T1000 (cell line): ENCODE data around the gene SLC20A1.
"Not testable (repeated sequence)": the region's sequence is repeated elsewhere in the genome, so short reads cannot be mapped to it uniquely, and the experiment has no call there.

Source experiments
- DNase-seq: peaks from one replicate; lab custom pipeline; 2025; ENCODE audit warnings: mixed read lengths; lab: John Stamatoyannopoulos, UW

SLC20A1 gene, protein sequence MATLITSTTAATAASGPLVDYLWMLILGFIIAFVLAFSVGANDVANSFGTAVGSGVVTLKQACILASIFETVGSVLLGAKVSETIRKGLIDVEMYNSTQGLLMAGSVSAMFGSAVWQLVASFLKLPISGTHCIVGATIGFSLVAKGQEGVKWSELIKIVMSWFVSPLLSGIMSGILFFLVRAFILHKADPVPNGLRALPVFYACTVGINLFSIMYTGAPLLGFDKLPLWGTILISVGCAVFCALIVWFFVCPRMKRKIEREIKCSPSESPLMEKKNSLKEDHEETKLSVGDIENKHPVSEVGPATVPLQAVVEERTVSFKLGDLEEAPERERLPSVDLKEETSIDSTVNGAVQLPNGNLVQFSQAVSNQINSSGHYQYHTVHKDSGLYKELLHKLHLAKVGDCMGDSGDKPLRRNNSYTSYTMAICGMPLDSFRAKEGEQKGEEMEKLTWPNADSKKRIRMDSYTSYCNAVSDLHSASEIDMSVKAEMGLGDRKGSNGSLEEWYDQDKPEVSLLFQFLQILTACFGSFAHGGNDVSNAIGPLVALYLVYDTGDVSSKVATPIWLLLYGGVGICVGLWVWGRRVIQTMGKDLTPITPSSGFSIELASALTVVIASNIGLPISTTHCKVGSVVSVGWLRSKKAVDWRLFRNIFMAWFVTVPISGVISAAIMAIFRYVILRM

DNA sequence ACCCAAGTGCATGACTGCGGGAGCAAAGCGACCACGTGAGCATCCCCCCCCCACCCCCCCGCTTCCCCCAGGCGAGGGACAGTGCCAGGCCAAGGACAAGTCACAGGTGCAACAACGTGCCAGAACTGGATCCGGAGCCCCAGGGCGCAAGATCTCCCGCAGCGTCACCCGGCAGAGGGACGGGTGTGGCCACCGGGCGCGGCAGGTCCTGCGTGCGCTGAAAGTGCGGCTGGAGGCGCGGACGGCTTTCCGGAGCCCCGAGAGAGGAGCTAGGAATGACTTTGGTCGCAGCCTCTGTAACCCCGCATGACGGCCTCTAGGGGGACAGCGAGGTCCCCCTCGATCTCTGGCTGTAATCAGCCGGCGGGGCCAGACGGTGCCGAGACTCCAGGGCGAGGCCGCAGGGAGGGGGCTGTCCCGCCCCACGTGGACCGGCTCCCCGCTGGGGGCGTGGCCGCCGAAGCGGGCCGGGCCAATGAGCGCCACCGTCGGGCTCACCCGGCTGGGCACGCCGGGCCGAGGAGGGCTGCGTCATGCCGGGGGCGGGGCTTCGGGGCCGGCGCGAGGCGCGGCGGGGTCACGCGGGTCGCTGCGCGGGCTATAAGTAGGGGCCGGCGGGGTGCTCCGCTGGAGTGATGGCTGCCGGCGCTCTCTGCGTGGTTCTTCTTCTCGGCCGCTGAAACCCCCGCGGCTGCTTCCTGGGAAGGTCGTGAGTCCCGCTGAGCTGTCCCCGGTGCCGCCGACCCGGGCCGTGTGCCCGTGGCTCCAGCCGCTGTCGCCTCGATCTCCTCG lies at the start of gene SLC20A1:
Gene SLC20A1 (plus strand): TSS at position 630 of the 792 bp plus-strand sequence. CDS start 890 bp downstream, outside the sequence.
- DNase-seq, result peak; percentile 96

DNA sequence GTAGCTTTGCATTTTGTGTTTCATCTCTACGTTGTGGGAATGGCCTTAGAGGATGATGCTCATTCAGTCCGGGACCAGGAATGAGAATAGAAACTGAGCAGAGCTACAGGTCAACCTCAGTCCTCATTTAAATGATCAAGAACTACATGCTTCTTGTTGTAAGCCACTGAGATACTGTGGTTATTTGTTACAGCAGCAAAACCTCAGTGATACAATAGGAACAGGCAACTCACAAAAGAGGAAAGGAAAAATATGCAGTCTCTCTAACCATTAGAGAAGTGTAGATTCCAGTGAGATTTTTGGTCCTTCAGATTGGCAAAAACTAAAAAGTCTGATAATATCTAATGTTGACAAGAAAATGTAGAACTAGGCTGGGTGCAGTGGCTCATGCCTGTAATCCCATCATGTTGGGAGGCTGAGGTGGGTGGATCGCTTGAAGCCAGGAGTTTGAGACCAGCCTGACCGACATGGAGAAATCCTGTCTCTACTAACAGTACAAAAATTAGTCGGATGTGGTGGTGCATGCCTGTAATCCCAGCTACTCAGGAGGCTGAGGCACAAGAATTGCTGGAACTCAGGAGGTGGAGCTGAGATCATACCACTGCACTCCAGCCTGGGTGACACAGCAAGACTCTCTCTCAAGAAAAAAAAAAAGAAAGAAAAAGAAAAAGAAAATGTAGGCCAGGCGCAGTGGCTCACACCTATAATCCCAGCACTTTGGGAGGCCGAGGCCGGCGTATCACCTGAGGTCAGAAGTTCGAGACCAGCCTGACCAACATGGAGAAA lies 48.0 kb upstream of the SLC20A1 start:
- DNase-seq, result no peak

DNA sequence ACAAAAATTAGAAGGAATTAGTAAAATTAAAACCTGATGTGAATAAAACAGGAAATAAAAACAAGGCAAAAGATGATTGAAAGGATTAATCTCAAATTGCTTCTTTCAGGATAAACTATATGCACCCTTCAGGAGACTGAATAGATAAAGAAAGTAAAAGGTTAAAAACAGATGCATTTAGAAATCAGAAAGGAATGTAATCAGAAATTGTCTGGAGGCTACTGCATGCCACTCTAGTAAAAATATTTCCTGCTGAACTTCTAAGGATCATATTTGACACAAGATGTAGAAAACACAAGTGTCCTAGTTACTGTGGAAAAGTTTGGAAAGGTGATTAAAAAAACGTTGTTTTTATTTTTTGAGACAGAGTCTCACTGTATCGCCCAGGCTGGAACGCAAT lies 45.1 kb upstream of the SLC20A1 start:
- DNase-seq, result no peak

DNA sequence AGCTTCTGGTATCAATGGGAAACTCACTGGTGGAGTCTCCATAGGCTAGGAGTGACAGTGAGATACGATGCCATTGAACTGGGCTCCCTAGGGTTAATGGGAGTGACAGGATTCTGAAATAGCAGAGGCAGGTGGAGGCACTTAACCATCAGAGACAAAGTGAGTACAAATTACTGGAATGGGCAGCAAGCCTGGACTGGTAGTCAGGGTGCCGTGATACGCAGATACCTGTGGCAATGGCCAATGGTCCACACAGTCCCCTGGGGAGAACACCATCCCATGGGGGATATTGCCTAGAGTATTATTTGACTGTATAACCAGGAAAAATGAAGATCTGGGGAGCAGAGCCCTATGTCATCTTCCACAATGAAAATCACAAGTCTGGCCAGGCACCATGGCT lies 44.0 kb upstream of the SLC20A1 start:
- no peak for DNase-seq

DNA sequence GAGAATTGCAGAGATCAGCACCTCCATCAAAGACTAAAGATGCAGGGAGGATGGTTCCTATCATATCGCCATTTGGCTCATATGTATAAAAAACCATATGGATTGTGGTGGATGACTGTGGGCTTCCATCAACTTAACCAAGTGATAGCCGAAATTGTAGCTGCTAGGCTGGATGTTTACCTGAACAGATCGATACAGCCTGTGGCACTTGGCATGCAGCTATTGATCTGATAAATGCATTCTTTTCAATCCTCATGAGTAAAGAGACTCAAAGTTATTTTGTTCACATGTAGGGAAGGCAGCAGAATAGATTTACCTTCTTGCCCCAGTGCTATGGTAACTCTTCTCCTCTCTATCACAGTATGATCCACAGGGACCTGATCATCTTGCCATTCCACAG lies 42.8 kb upstream of the SLC20A1 start:
- DNase-seq, result no peak

DNA sequence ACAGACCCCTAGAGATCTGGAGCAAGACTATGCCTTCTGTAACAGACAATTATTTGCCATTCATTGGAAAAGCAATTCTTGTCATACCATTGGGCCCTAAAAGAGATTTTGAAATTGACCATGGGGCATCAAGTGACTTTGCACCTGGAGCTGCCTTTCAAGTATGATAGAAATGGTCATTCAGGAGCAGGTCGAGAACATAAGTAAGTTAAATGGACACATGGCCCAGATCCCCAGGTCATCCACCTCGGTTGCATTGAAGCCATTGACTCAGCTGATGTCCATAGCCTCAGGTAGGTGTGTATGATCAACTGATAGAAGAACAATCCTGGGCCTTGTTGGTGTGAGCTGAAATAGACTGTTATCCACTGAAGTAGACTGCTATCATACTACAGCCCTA lies 42.0 kb upstream of the SLC20A1 start:
- no peak for DNase-seq

DNA sequence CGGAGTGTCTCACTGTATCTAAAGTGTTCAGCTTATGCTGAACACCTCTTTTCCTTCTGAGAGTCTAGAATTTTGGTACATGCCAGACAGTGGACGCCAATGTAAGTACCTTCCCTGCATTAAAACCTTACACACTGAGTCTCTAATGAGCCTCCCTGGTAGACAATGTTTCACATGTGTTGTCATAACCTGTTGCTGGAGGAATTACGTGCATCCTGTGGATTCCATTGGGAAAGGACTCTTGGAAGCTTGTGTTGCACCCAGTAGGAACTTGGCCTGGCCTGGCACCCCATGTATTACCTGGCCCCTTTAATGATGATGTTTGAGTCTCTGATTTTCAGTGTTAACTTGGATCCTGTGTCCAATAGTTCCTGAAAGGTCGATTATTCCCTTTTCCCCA lies 40.8 kb upstream of the SLC20A1 start:
- no peak for DNase-seq

DNA sequence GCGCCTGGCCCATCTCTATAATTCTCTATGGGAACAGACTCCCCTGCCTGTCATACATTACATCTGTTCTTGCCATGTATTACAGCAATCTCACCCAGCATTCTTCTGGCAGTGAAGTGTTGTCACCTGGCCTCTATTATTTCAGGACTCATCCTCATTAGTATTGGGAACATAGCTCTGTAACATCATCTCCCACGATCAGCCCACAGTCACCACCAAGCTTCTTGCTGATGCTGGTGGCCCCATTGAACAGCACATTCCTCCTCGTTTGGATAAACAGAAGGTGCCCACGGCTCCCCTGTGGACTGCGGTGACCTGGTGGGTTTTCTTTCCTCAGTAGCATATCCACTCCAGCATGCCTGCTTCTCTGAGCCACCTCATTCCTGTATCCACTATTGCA lies 39.8 kb upstream of the SLC20A1 start:
- DNase-seq, result no peak

DNA sequence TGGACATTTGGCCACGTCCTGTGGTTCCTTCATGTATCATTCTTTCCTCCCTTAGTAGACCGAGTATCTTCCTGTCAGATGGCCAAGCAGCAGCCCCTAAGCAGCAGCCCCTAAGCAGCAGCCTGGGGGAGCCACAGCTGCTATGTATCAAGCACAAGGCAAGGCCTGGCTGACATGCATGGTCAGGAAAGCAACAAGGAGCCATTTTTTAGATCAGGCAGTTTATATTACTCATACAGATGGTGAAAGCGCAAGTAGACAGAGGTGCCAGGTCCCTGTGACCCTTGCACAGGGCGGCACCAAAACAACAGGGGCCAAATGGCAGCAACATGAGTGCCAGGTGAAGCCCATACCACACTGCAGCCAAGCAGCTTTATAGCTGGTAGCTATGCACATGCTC lies 39.2 kb upstream of the SLC20A1 start:
- no peak for DNase-seq

DNA sequence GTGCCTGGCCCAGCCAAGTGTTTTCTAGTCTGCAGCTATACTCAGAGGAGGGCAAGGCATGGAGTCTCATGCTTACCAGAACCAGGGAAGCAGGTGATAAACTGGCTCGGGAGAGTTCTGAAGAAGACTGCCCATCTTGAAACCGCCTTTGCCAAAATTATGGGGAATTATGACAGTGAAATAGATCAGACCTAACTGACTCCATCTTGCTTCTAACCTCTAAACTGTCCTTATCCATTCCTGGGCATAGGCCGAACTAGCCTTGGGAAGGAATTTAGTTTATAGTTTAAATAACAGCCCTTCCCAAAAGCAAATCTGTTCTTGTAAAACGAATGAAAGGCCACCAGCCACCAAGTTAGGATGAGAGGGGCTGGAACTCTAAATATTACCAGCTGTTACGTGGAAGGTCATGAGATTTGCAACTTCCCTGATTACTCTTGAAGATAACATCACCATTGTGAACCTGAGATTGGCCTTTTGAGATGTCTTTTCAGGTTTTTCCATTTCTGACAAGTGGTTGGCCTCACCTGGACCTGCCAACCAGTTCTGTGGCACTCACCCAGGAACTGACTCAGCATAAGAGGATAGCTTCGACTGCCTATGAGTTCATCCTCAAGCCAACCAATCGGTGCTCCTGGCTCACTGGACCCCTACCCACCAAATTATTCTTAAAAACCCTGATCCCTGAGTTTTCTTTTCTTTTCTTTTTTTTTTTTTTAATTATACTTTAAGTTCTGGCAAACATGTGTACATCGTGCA lies 37.9 kb upstream of the SLC20A1 start:
- no peak for DNase-seq

DNA sequence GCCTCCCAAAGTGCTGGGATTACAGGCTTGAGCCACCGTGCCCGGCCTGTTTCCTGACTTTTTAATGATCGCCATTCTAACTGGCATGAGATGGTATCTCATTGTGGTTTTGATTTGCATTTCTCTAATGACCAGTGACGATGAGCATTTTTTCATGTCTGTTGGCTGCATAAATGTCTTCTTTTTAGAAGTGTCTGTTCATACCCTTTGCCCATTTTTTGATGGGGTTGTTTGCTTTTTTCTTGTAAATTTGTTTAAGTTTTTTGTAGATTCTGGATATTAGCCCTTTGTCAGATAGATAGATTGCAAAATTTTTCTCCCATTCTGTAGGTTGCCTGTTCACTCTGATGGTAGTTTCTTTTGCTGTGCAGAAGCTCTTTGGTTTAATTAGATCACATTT lies 36.4 kb upstream of the SLC20A1 start:
- not testable (repeated sequence) for DNase-seq

DNA sequence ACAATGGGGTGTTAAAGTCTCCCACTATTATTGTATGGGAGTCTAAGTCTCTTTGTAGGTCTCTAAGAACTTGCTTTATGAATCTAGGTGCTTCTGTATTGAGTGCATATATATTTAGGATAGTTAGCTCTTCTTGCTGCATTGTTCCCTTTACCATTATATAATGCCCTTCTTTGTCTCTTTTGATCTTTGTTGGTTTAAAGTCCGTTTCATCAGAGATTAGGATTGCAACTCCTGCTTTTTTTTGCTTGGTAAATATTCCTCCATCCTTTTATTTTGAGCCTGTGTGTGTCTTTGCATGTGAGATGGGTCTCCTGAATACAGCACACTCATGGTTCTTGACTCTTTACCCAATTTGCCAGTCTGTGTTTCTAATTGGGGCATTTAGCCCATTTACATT lies 33.5 kb upstream of the SLC20A1 start:
- not testable (repeated sequence) for DNase-seq

DNA sequence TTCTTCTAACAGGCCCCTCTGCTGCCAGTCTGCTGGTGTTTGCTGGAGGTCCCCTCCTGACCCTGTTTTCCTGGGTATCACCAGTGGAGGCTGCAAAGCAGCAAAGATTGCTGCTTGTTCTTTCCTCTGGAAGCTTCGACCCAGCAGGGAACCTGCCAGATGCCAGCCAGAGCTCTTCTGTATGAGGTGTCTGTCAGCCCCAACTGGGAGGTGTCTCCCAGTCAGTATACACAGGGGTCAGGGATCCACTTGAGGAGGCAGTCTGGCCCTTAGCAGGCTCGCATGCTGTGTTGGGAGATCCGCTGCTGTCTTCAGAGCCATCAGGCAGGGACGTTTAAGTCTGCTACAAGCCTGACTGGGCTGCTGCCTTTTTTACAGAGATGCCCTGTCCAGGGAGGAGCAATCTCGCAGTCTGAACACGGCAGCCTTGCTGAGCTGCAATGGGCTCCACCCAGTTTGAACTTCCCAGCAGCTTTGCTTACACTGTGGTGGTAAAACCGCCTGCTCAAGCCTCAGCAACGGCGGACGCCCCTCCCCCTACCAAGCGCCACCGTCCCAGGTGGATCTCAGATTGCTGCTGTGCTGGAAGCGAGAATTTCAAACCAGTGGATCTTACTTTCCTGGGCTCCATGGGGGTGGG lies 31.4 kb upstream of the SLC20A1 start:
- no peak for DNase-seq

DNA sequence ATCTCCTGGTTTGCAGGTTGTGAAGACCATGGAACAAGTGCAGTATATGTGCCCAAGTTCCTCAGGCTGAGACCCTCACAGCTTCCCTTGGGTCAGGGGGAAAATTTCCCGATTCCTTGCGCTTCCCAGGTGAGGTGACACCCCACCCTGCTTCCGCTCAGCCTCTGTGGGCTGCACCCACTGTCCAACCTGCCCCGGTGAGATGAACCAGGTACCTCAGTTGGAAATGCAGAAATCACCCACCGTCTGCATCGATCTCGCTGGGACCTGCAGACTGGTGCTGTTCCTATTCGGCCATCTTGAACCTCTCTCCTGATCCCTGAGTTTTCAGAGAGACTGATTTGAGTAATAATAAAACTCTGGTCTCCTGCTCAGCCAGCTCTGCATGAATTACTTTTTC lies 30.7 kb upstream of the SLC20A1 start:
- DNase-seq, result no peak

DNA sequence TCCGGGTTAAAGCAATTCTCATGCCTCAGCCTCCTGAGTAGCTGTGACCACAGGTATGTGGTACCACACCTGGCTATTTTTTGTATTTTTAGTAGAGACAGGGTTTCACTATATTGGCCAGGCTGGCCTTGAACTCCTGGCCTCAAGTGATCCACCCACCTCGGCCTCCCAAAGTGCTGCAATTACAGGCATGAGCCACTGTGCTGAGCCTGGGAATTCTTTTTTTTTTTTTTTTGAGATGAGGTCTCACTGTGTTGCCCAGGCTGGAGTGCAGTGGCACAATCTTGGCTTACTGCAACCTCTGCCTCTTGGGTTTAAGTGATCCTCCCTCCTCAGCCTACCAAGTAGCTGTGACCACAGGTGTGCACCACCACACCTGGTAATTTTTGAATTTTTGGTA lies 29.9 kb upstream of the SLC20A1 start:
- DNase-seq, result not testable (repeated sequence)

DNA sequence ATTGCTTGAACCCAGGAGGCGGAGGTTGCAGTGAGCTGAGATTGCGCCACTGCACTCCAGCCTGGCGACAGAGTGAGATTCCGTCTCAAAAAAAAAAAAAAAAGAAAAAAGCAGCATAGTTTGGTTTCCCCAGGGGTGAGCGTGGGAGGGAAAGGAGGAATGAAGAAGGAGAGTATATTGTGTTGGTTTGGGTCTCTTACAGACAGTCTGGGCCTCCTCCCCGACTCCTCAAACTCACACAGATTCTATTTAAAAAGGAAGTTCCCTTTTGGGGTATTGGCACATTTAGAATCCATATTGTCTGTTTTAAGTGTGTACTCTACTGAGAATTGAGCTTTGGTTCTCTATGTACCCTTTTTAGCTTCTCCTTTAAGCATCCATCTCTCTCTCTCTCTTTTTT lies 27.4 kb upstream of the SLC20A1 start:
- DNase-seq, result no peak

DNA sequence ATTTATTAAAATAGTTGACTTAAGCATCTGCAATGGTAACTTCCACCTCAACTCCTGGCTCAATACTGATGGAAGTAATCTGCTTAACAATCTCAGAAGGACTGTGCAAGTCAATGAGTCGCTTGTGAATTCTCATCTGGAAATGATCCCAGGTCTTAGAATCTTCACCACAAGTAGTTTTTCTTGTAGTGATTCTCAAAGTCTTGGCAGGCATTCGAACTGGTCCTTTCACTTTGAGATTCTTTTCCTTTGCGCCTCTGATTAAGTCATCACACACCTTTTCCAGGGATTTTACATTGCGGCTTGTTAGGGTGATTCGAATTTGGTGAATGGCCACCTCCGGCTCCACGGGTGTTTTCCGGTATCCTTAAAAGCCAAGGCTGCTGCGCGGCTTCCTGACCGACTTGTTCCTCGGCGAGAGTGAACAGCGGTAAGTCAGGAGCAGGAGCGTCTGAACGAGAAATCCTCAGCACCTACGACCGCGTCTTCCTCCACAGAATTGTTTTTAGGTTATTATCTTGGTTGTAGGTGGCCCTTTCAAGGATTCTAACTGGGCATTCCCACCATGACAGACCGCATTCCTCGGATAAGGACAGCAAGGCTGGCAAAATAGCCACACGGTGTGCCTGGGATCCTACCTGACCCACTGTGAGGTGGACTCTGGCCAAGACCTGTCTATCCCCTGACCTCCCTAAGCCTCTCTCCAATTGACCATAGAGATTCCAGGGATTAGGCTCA lies 23.8 kb upstream of the SLC20A1 start:
- DNase-seq, result no peak

DNA sequence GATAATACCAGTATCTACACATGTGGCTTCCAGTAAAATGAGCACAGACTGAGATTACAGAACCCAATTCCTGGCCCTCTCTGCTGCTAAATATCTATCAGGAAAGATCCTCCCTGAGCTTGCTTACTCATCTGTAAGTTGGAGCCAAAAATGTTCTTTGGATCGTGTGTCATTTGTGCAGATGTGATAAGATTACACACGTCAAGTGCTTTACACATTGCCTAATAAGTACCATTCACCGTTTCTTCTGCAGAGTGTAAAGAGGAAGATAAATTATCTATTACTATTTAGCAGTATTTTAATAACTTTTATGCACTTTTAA lies 23.2 kb upstream of the SLC20A1 start:
- DNase-seq, result no peak

DNA sequence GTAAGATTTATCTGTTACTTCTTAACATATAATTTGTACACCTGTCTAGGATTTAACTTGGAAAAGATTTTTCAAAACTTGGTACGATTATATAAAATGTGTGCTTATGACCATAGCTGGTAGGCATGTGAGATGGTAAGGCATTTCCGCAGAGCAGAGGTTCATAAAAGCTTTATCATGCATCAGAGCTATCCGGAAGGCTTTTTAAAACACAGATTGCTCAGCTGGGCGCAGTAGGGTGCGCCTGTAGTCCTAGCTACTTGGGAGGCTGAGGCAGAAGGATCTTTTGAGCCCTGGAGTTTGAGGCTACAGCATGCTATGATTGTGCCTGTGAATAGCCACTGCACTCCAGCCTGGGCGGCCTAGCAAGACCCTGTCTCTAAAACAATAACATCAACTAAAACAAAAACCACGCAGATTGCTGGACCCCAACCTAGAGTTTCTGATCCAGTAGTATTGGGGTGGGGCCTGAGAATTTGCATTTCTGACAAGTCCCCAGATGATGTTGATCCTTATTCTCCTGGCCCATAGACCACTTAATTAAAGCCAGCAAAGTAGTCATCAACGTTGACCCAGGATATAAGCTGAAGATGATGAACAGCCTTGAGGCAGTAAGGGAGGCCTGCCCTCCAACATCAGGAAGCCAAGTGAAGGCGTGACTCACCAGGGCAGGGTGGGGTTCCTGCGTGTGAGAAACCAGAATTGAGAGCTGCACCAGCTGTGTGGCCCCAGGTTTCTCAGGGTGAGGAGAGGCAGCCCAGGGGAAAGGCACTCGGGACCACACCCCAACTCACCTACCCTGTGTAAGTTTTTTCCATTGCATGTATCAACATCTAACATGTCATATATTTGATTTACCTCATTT lies 21.6 kb upstream of the SLC20A1 start:
- DNase-seq, result peak; percentile 58
